Fibroblast of lung (primary cell): ENCODE results near the gene RBPJL. TPM values are rescaled to one million over a fixed set of nuclear protein-coding genes. Genes with fewer than 3 reads are reported as not detected.

Experiments
- DNase-seq, 2 donors: peaks; one replicate each; pipeline versions ENCODE4 v3.0.0 to v3.0.0-alpha.2; 2010; ENCODE audit warnings: low read depth in 2 of 2
- H2AFZ ChIP-seq: 2 replicates; pipeline ENCODE4 v1.5.1; 2012; ENCODE audit warnings: low read length, control low read depth, inconsistent platforms
- H3K27ac ChIP-seq: 2 replicates; pipeline ENCODE4 v1.5.1; 2011; ENCODE audit warnings: low read length, control low read depth; ENCODE audit not compliant: insufficient read depth
- H3K27me3 ChIP-seq: 2 replicates; pipeline ENCODE4 v1.5.1; 2011; ENCODE audit warnings: mild to moderate bottlenecking, low read length; ENCODE audit not compliant: control insufficient read depth, insufficient read depth
- H3K36me3 ChIP-seq: 2 replicates; pipeline ENCODE4 v1.5.1; 2011; ENCODE audit warnings: low read length; ENCODE audit not compliant: control insufficient read depth, insufficient read depth
- H3K4me1 ChIP-seq: 2 replicates; pipeline ENCODE4 v1.5.1; 2011; ENCODE audit warnings: low read length; ENCODE audit not compliant: control insufficient read depth, insufficient read depth; ENCODE audit errors: extremely low read depth
- H3K4me2 ChIP-seq: 2 replicates; pipeline ENCODE4 v1.5.1; 2011; ENCODE audit warnings: low read length, control low read depth; ENCODE audit not compliant: insufficient read depth; ENCODE audit errors: extremely low read depth
- H3K4me3 ChIP-seq, 4 experiments: fragments of 200-600 bp in 1 of 4; sonication (generic) in 1 of 4; replicated peaks in 1 of 4; 2 replicates each; pipeline ENCODE4 v1.5.1; 2011 to 2016; ENCODE audit warnings: low read length in 4 of 4, low read depth in 3 of 4, mild to moderate bottlenecking in 3 of 4, control low read depth in 2 of 4, inconsistent platforms in 1 of 4, mixed read lengths in 1 of 4; ENCODE audit not compliant: insufficient read depth in 1 of 4; ENCODE audit errors: control extremely low read depth in 1 of 4
- H3K79me2 ChIP-seq: 2 replicates; pipeline ENCODE4 v1.5.1; 2012; ENCODE audit warnings: mild to moderate bottlenecking, low read length, inconsistent platforms; ENCODE audit not compliant: control insufficient read depth, insufficient read depth
- H3K9ac ChIP-seq: 2 replicates; pipeline ENCODE4 v1.5.1; 2011; ENCODE audit warnings: mild to moderate bottlenecking, low read length, control low read depth; ENCODE audit not compliant: insufficient read depth
- H3K9me3 ChIP-seq: 2 replicates; pipeline ENCODE4 v1.5.1; 2012; ENCODE audit warnings: low read depth, low read length; ENCODE audit not compliant: control insufficient read depth, insufficient read depth
- H4K20me1 ChIP-seq: 2 replicates; pipeline ENCODE4 v1.5.1; 2011; ENCODE audit warnings: low read length; ENCODE audit not compliant: control insufficient read depth, insufficient read depth; ENCODE audit errors: extremely low read depth
- CTCF ChIP-seq, 2 donors: IDR thresholded peaks in 1 of 2; conservative IDR thresholded peaks in 1 of 2; 1 replicate in 1 of 2; 2 replicates in 1 of 2; pipeline ENCODE4 v1.5.1; 2011 to 2012; ENCODE audit warnings: low read length in 2 of 2, control low read depth in 1 of 2, inconsistent platforms in 1 of 2, low read depth in 1 of 2, mild to moderate bottlenecking in 1 of 2
- EZH2 ChIP-seq: IDR thresholded peaks from 2 replicates; pipeline ENCODE4 v1.5.1; 2012; ENCODE audit warnings: low read length, control low read depth, mild to moderate bottlenecking; ENCODE audit errors: missing control alignments
- polyA plus RNA-seq, 2 donors: library from polyadenylated mRNA; depleted of rRNA in 1 of 2; stranded (reverse) in 1 of 2; unstranded in 1 of 2; fragments of >200 nt; gene quantifications; 2 replicates each; pipeline ENCODE4 v1.2.1, GENCODE V29; 2011 to 2012; ENCODE audit warnings: missing spikeins in 1 of 2
- total RNA-seq: library from RNA; depleted of rRNA; stranded (reverse); fragments of >200 nt; gene quantifications from 2 replicates; pipeline ENCODE4 v1.2.1, GENCODE V29; 2014

The RBPJL gene
- total and polyA plus RNA-seq, 2 donors (not counting 1 experiment from before 2014, with no cell fraction given): not detected

- no peaks in the 10 kb centered on the region for H3K36me3 ChIP-seq
- no peaks in the 10 kb centered on the region for H3K79me2 ChIP-seq
- H3K4me1 ChIP-seq: peaks cover 2% of the 10 kb centered on the region
- no peak overlapping the region for H2AFZ ChIP-seq
- H3K27ac ChIP-seq: no peak overlapping the region
- no peaks in the 10 kb centered on the region for H3K9me3 ChIP-seq
- no peak overlapping the region for H3K4me3 ChIP-seq
- DNase-seq: no peak
- no peak overlapping the region for H3K9ac ChIP-seq
- no peak overlapping the region for H3K4me2 ChIP-seq
- TF ChIP-seq EZH2 (no peak), CTCF (conservative IDR thresholded peaks at IDR 0.05 in 1 of 2, IDR thresholded peaks at IDR 0.05 in 1 of 2; ENCODE audit: low read depth in 1 of 2, low read length in 2 of 2) (no peak)
- no peaks in the 10 kb centered on the region for H4K20me1 ChIP-seq
- peaks cover 19% of the 10 kb centered on the region for H3K27me3 ChIP-seq
Observed at GRCh38 chr20:45291526-45291925, 15.1 kb upstream of the RBPJL start.

- Histone ChIP-seq H3K36me3 (no peaks in the 10 kb centered on the region), H3K9me3 (no peaks in the 10 kb centered on the region), H3K27ac (no peak overlapping the region), H3K9ac (no peak overlapping the region), H3K4me2 (no peak overlapping the region), H3K4me1 (peaks cover 2% of the 10 kb centered on the region), H3K4me3 (no peak overlapping the region), H2AFZ (no peak overlapping the region), H4K20me1 (no peaks in the 10 kb centered on the region), H3K27me3 (peaks cover 19% of the 10 kb centered on the region), H3K79me2 (no peaks in the 10 kb centered on the region)
- TF ChIP-seq EZH2: no peak
- TF ChIP-seq CTCF (conservative IDR thresholded peaks at IDR 0.05 in 1 of 2, IDR thresholded peaks at IDR 0.05 in 1 of 2; ENCODE audit: low read depth in 1 of 2, low read length in 2 of 2): no peak
- no peak for DNase-seq
Observed at GRCh38 chr20:45292343-45292742, 14.3 kb upstream of the RBPJL start.

- no peaks in the 10 kb centered on the region for H4K20me1 ChIP-seq
- TF ChIP-seq CTCF (conservative IDR thresholded peaks at IDR 0.05 in 1 of 2, IDR thresholded peaks at IDR 0.05 in 1 of 2; ENCODE audit: low read depth in 1 of 2, low read length in 2 of 2) (peak; percentile 83 to 93), EZH2 (no peak)
- no peaks in the 10 kb centered on the region for H3K79me2 ChIP-seq
- no peaks in the 10 kb centered on the region for H3K9me3 ChIP-seq
- peaks cover 2% of the 10 kb centered on the region for H3K4me1 ChIP-seq
- peak overlapping the region; percentile 17 for H3K9ac ChIP-seq
- H3K36me3 ChIP-seq: no peaks in the 10 kb centered on the region
- H3K27me3 ChIP-seq: peaks cover 13% of the 10 kb centered on the region
- H3K27ac ChIP-seq: no peak overlapping the region
- peak overlapping the region; percentile 9 to 63 (median 36) for H3K4me3 ChIP-seq
- peak overlapping the region; percentile 67 for H2AFZ ChIP-seq
- peak overlapping the region; percentile 70 for H3K4me2 ChIP-seq
- DNase-seq: peak; percentile 52 to 67
Observed at GRCh38 chr20:45293041-45294002, 13.3 kb upstream of the RBPJL start.
